NCI-H2196 (cell line): ENCODE results near the gene CYP46A1.
"Not testable (repeated sequence)": the region's sequence is repeated elsewhere in the genome, so short reads cannot be mapped to it uniquely, and the experiment has no call there.

ENCODE experiments used
- DNase-seq: peaks from one replicate; lab custom pipeline; 2025; ENCODE audit not compliant: unreplicated experiment; lab: John Stamatoyannopoulos, UW

CYP46A1 gene

DNA sequence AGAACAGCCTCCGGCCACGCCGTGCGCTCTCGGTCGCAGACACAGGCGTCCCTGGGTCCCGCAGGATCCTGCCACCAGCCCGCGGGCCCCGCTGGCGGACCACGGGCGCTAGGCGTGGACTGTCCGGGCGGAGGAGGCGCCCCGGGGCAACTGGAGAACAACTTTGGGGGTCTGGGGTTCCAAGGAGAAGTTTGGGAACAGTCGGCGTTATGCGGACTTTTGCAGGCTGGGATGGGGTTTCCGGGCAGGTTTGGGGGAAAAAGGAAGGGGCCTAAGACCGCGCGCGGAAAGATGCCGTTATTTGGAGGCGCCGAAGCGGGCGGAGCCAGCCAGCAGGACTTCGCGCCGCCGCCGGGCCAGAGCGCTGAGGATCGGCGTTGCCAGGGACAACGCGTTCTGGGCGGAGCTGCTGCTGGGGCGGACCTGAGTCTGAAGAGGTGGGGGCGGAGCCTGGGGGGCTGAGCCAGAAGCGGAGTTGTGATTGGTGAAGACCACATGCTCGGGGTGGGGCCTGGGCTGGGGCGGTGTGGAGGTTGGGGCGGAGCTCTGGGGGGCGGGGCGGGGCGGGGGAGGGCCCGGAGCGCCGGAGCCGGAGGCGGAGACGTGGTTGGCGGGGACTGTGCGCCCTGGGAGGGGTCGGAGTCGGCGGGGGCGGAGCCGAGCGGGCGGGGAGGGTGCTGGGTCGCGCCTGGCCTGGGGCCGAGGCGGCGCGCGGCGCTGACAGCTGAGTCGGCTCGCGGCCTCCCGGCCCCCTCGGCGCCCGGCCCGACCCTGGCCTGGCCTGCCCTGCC is at the start of gene CYP46A1:
CYP46A1 (plus strand) TSS at position 680 of the 791 bp plus-strand sequence. CDS start 120 bp downstream, outside the sequence.
- peak; percentile 91 for DNase-seq

- DNase-seq = no peak
Measured at GRCh38 chr14:99634443-99634842, 49.7 kb upstream of the CYP46A1 start.

DNA sequence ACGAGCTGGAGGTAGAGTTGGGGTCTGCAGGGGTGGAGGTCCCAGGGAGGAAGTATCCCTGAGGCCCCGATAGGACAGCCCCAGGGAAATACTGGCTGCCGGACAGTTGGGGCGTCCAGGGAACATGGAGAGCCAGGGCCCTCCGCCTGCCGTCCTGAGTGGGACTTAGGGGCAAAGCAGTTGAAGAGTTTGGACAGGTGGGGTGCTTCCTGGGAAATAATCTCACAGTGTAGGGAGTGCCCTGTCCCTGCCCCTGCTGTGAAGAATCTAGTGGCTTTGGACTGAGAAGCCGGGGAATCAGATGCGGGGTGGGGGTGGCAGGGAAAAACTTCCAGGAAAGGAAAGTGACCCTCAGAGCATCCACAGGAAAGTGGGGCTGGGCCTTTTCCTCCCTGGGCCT is 49.0 kb upstream of the CYP46A1 start:
- no peak for DNase-seq

DNA sequence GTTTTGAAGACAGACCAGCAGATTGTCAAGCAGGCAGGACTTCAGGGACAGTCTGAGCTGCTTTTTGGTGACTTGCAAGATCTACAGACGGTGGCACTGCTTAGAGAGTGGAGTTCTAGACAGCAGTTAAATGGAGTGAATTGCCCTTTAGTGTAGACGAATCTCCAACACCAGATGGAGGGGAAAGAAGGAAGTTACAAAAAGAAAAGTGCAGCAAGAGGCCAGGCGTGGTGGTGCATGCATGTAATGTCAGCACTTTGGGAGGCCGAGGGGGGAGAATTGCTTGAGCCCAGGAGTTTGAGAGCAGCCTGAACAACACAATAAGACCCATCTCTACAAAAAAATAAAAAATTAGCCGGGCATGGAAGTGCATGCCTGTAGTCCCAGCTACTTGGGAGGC is 47.6 kb upstream of the CYP46A1 start:
- no peak for DNase-seq

DNA sequence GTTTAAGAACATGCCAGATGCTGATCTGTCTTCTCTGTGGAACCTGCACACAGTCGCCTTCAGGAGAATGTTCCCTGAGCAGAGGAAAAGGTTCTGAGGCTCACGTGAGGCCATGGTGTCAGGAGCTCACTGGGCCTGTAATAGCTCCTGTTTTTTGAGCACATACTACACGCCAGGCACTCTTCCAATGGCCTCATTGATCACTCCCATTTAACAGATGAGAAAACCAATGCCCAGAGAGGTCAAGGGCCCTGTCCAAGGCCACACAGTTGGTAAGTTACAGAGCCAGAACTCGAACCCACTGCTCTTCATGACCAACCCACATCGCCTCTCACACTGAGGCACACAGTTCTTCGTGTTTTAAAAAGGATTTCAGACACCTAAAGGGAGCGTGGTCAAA is 46.5 kb upstream of the CYP46A1 start:
- no peak for DNase-seq

DNA sequence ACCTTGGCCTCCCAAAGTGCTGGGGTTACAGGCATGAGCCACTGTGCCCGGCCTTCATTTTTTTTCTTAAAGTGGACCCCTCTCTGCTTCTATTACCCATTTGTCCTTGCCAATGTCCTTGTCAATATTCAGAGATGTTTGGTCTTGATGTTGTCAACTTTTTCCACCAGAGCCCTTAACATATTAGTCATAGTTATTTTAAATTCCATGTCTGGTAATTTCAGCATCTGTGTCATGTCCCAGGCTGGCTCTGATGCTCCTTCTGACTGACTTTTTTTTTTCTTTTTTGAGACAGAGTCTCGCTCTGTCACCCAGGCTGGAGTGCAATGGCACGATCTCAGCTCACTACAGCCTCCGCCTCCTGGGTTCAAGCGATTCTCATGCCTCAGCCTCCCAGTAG is 41.3 kb upstream of the CYP46A1 start:
- DNase-seq = not testable (repeated sequence)

DNA sequence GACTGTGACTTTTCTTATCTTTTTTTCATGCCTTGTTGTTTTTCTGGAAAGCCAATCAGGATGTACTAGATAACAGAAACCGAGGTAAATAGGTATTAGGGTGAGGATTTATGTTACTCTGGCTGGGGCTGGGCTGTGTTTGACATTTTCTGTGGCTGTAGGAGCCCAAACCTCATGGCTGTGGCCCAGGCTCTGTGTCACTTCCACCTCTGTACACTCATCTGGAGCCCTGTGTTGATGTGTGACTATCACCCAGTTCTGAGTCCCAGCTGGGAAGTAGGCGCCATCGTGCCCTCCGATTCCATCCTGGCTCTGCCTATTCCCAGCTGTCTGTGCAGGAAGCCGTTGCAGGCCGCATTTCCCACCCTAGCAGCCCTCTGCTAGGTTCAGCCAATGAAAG is 40.8 kb upstream of the CYP46A1 start:
- DNase-seq = no peak

- DNase-seq = no peak
Measured at GRCh38 chr14:99644035-99644587, 40.0 kb upstream of the CYP46A1 start.

- no peak for DNase-seq
Measured at GRCh38 chr14:99644723-99645544, 39.2 kb upstream of the CYP46A1 start, which contains the start of gene HHIPL1. Gene HHIPL1, plus strand, starts transcription at chr14:99645129. Its CDS starts 79 bp downstream, at chr14:99645208.

GRCh38 chr14:99645545-99646505 is 38.3 kb upstream of the CYP46A1 start:
- DNase-seq = no peak

DNA sequence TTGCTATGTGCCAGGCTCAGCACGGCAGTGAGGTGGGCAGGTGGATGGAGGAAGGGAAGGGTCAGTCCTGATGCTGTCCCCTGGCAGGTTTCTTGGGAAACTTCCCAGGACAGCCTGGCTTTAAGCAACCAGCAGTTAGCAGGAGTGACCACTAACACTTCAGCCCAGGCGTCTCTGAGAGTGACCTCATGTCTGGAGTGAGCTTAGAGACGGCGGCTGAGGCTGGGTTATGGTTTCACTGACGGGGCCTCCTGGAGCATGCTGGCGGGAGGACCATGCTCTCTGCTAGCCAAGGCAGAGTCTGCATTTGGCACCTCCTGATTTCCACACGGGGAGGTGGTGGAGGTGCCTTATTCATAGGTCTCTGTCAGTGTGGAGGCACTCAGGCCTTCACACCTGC is 36.7 kb upstream of the CYP46A1 start:
- DNase-seq = no peak

DNA sequence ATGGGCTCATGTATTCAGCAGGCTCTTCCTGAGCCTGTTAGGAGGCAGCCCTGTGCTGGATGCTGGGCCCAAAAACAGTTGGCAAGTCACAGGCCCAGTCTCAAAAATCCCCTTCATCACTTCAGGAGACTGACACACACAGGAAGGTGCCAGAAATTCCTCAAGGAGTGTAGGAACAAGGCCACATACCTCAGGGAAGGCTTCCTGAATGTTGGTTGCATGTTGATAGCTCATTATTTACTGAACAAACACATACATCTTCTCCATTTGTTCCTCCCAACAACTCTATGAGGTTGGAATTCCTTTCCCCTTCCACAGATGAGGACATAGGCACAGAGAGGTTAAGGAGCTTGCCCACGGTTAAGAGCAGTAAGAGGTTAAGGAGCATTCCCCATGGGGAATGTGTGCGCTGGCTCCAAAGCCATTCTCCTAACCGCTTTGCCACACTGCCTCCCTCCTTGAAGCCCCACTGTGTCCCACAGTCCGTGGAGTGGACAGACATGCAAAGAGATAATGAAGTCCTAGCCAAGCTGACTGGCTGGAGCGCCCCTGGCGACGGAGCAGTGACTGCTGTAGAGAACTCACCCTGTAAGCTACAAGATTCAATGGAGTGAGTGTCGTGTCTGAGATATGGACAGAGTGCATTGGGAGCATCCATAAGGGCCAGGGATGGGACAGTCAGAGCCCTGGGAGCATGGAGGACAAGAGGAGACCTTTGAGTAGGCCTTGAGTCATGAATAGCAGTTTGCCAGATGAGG is 35.9 kb upstream of the CYP46A1 start:
- DNase-seq = no peak

GRCh38 chr14:99649219-99649618 is 34.9 kb upstream of the CYP46A1 start:
- DNase-seq = no peak

- DNase-seq = no peak
Measured at GRCh38 chr14:99649643-99650042, 34.5 kb upstream of the CYP46A1 start.

GRCh38 chr14:99650189-99650588 is 33.9 kb upstream of the CYP46A1 start:
- no peak for DNase-seq

DNA sequence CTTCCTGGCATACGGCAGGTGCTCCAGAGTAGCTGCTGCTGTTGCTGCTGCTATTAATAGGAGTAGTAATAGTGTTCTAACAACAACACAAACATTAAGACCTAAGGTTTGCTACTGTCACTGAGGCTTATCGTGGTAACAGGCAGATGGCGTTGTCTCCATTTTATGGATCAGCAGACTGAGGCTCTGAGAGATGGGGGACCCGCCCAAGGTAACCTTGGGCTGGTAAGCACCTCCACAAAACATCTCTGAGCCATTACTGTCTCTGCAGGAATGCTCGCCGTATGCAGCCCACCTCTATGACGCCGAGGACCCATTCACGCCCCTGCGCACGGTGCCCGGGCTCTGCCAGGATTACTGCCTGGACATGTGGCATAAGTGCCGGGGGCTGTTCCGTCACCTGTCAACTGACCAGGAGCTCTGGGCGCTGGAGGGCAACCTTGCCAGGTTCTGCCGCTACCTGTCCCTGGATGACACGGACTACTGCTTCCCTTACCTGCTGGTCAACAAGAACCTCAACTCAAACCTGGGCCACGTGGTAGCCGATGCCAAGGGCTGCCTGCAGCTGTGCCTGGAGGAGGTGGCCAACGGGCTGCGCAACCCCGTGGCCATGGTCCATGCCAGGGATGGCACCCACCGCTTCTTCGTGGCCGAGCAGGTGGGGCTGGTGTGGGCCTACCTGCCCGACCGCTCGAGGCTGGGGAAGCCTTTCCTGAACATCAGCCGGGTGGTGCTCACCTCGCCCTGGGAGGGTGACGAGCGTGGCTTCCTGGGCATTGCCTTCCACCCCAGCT is 31.9 kb upstream of the CYP46A1 start:
- no peak for DNase-seq

- peak; percentile 19 for DNase-seq
Measured at GRCh38 chr14:99654235-99654985, 29.7 kb upstream of the CYP46A1 start.

DNA sequence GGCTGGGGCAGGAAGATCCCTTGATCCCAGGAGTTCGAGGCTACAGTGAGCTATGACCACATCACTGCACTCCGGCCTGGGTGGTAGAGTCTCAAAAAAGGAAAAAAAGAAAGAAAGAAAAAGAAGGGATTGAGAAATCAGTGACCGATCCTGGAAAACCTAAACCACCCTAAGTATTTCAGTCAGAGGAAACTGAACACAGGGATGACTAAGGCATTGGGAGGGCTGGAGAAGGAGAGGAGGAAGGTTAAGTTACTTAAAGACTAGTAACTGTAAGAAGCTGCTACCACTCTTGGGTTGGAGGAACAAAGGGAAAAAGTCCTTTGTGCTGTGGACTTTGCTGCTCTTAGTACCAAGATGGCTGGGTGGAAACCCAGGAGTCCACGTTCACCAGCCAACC is 28.6 kb upstream of the CYP46A1 start:
- DNase-seq = no peak
